Measurements from ENCODE around the gene PIEZO2. TPM values are rescaled to one million over a fixed set of nuclear protein-coding genes. Genes with fewer than 3 reads are reported as not detected.

The PIEZO2 gene
- total RNA-seq, 1 donor from 2014 or later = 134 TPM

GRCh38 chr18:10705291-10705690 lies 444.1 kb downstream of the PIEZO2 start:
- no peaks in the 10 kb centered on the region for H3K27me3 Mint-ChIP-seq (ENCODE audit: unreplicated experiment)
- no peak for DNase-seq (ENCODE audit: extremely low spot score, unreplicated experiment)
- H3K4me1 Mint-ChIP-seq (ENCODE audit: unreplicated experiment) = no peaks in the 10 kb centered on the region
- peaks cover 44% of the 10 kb centered on the region for H3K36me3 Mint-ChIP-seq (ENCODE audit: unreplicated experiment)
- no peak overlapping the region for H3K27ac Mint-ChIP-seq (ENCODE audit: unreplicated experiment)
- TF ChIP-seq CTCF (IDR thresholded peaks at IDR 0.05) = no peak
- no peaks in the 10 kb centered on the region for H3K9me3 Mint-ChIP-seq (ENCODE audit: unreplicated experiment)
- no peak overlapping the region for H3K4me3 Mint-ChIP-seq (ENCODE audit: unreplicated experiment)

GRCh38 chr18:10702206-10702605 lies 447.2 kb downstream of the PIEZO2 start:
- Mint-ChIP-seq H3K4me1 (ENCODE audit: unreplicated experiment) (no peaks in the 10 kb centered on the region), H3K27ac (ENCODE audit: unreplicated experiment) (no peak overlapping the region), H3K36me3 (ENCODE audit: unreplicated experiment) (peaks cover 49% of the 10 kb centered on the region), H3K27me3 (ENCODE audit: unreplicated experiment) (no peaks in the 10 kb centered on the region), H3K4me3 (ENCODE audit: unreplicated experiment) (no peak overlapping the region), H3K9me3 (ENCODE audit: unreplicated experiment) (no peaks in the 10 kb centered on the region)
- TF ChIP-seq CTCF (IDR thresholded peaks at IDR 0.05) = no peak
- DNase-seq (ENCODE audit: extremely low spot score, unreplicated experiment) = no peak

- H3K27me3 Mint-ChIP-seq (ENCODE audit: unreplicated experiment) = no peaks in the 10 kb centered on the region
- DNase-seq (ENCODE audit: extremely low spot score, unreplicated experiment) = peak; percentile 53
Measured at GRCh38 chr18:10690366-10690765, 459.0 kb downstream of the PIEZO2 start.

GRCh38 chr18:10690035-10690329 lies 459.4 kb downstream of the PIEZO2 start:
- H3K27ac Mint-ChIP-seq (ENCODE audit: unreplicated experiment) = no peak overlapping the region
- DNase-seq (ENCODE audit: extremely low spot score, unreplicated experiment) = peak; percentile 53
- H3K4me1 Mint-ChIP-seq (ENCODE audit: unreplicated experiment) = peaks cover 20% of the 10 kb centered on the region
- H3K9me3 Mint-ChIP-seq (ENCODE audit: unreplicated experiment) = no peaks in the 10 kb centered on the region
- no peak for TF ChIP-seq CTCF (IDR thresholded peaks at IDR 0.05)
- H3K36me3 Mint-ChIP-seq (ENCODE audit: unreplicated experiment) = peaks cover 51% of the 10 kb centered on the region
- H3K27me3 Mint-ChIP-seq (ENCODE audit: unreplicated experiment) = no peaks in the 10 kb centered on the region
- no peak overlapping the region for H3K4me3 Mint-ChIP-seq (ENCODE audit: unreplicated experiment)

More at GRCh38 chr18:10690366-10690765, 459.0 kb downstream of the PIEZO2 start:
- Mint-ChIP-seq H3K4me1 (ENCODE audit: unreplicated experiment) (peaks cover 20% of the 10 kb centered on the region), H3K9me3 (ENCODE audit: unreplicated experiment) (no peaks in the 10 kb centered on the region), H3K36me3 (ENCODE audit: unreplicated experiment) (peaks cover 48% of the 10 kb centered on the region), H3K4me3 (ENCODE audit: unreplicated experiment) (no peak overlapping the region), H3K27ac (ENCODE audit: unreplicated experiment) (no peak overlapping the region)
- TF ChIP-seq CTCF (IDR thresholded peaks at IDR 0.05) = no peak

- DNase-seq (ENCODE audit: extremely low spot score, unreplicated experiment) = peak; percentile 57
- no peaks in the 10 kb centered on the region for H3K27me3 Mint-ChIP-seq (ENCODE audit: unreplicated experiment)
- no peaks in the 10 kb centered on the region for H3K9me3 Mint-ChIP-seq (ENCODE audit: unreplicated experiment)
- TF ChIP-seq CTCF (IDR thresholded peaks at IDR 0.05) = no peak
- H3K4me3 Mint-ChIP-seq (ENCODE audit: unreplicated experiment) = no peak overlapping the region
- peaks cover 53% of the 10 kb centered on the region for H3K36me3 Mint-ChIP-seq (ENCODE audit: unreplicated experiment)
- peaks cover 20% of the 10 kb centered on the region for H3K4me1 Mint-ChIP-seq (ENCODE audit: unreplicated experiment)
- peak overlapping the region; percentile 48 for H3K27ac Mint-ChIP-seq (ENCODE audit: unreplicated experiment)
Measured at GRCh38 chr18:10689236-10690034, 459.9 kb downstream of the PIEZO2 start.
